Measurements from ENCODE around the gene GAL.

GRCh38 chr11:68650801-68651200, 33.5 kb upstream of the GAL start:
- TF ChIP-seq EZH2 (IDR thresholded peaks at IDR 0.05), result no peak
- TF ChIP-seq CTCF (IDR thresholded peaks at IDR 0.05), result no peak
- no peak for TF ChIP-seq EZH2phosphoT487 (IDR thresholded peaks at IDR 0.05)

All from neural progenitor cell (in vitro differentiated cells).